GM19099 (cell line): Measurements from ENCODE around the gene WFDC10B.

Experiments used
- POLR2A ChIP-seq: IDR thresholded peaks from 3 replicates; pipeline ENCODE4 v1.6.1; 2011; ENCODE audit warnings: low read depth; ENCODE audit not compliant: insufficient read length; ENCODE audit errors: extremely low read depth

WFDC10B gene

GRCh38 chr20:45704969-45705637 lies at the start of gene WFDC10B:
Gene WFDC10B, minus strand, starts transcription at chr20:45705019. Its CDS starts 19,027 bp downstream, at chr20:45685992.
- TF ChIP-seq POLR2A: no peak

GRCh38 chr20:45752746-45753145 lies 47.9 kb upstream of the WFDC10B start:
- TF ChIP-seq POLR2A: no peak

GRCh38 chr20:45751721-45752120 lies 46.9 kb upstream of the WFDC10B start:
- no peak for TF ChIP-seq POLR2A

GRCh38 chr20:45745015-45745414 lies 40.2 kb upstream of the WFDC10B start:
- TF ChIP-seq POLR2A: no peak

- TF ChIP-seq POLR2A: no peak
Measured at GRCh38 chr20:45742596-45742995, 37.8 kb upstream of the WFDC10B start.

GRCh38 chr20:45735988-45736387 lies 31.2 kb upstream of the WFDC10B start:
- no peak for TF ChIP-seq POLR2A

- no peak for TF ChIP-seq POLR2A
Measured at GRCh38 chr20:45735552-45735951, 30.7 kb upstream of the WFDC10B start.

GRCh38 chr20:45732199-45732598 lies 27.4 kb upstream of the WFDC10B start:
- TF ChIP-seq POLR2A: no peak

GRCh38 chr20:45727044-45727443 lies 22.2 kb upstream of the WFDC10B start:
- TF ChIP-seq POLR2A: no peak

GRCh38 chr20:45725134-45725533 lies 20.3 kb upstream of the WFDC10B start:
- TF ChIP-seq POLR2A: no peak

GRCh38 chr20:45722047-45722446 lies 17.2 kb upstream of the WFDC10B start, which contains the start of gene SPINT4:
Gene SPINT4, plus strand, starts transcription at chr20:45722347. Its CDS starts 21 bp downstream, at chr20:45722368.
- no peak for TF ChIP-seq POLR2A

GRCh38 chr20:45701873-45702272 lies 2.9 kb downstream of the WFDC10B start, which contains the start of gene WFDC13:
Gene WFDC13, plus strand, starts transcription at chr20:45702038. Its CDS starts 86 bp downstream, at chr20:45702124.
- TF ChIP-seq POLR2A: no peak

GRCh38 chr20:45701104-45701503 lies 3.7 kb downstream of the WFDC10B start:
- TF ChIP-seq POLR2A: no peak

GRCh38 chr20:45695496-45695895 lies 9.3 kb downstream of the WFDC10B start:
- TF ChIP-seq POLR2A: no peak

- no peak for TF ChIP-seq POLR2A
Measured at GRCh38 chr20:45685896-45686295, 18.9 kb downstream of the WFDC10B start.

GRCh38 chr20:45679650-45680049 lies 25.2 kb downstream of the WFDC10B start:
- no peak for TF ChIP-seq POLR2A

- no peak for TF ChIP-seq POLR2A
Measured at GRCh38 chr20:45672765-45673164, 32.1 kb downstream of the WFDC10B start.
